Neuronal stem cell (in vitro differentiated cells): Measurements from ENCODE around the gene METTL26.

ENCODE experiments used
- DNase-seq: peaks from one replicate; pipeline ENCODE4 v3.0.0-alpha.2; 2013; ENCODE audit warnings: low spot score
- H2AFZ ChIP-seq: one replicate; pipeline ENCODE4 v1.6.1; 2013; ENCODE audit warnings: mild to moderate bottlenecking, low read length, inconsistent platforms
- H2AK5ac ChIP-seq: 2 replicates; pipeline ENCODE4 v1.6.1; 2013; ENCODE audit warnings: low read depth, mild to moderate bottlenecking, inconsistent platforms, low read length, moderate library complexity, mixed read lengths
- H2BK120ac ChIP-seq: 2 replicates; pipeline ENCODE4 v1.6.1; 2013; ENCODE audit warnings: low read depth, mild to moderate bottlenecking, inconsistent platforms, low read length, moderate library complexity, mixed read lengths
- H2BK12ac ChIP-seq: one replicate; pipeline ENCODE4 v1.6.1; 2013; ENCODE audit warnings: low read length, inconsistent platforms
- H2BK15ac ChIP-seq: 2 replicates; pipeline ENCODE4 v1.6.1; 2013; ENCODE audit warnings: mild to moderate bottlenecking, low read length, inconsistent platforms, mixed read lengths
- H2BK5ac ChIP-seq: one replicate; pipeline ENCODE4 v1.6.1; 2013; ENCODE audit warnings: inconsistent platforms, mild to moderate bottlenecking, low read length, moderate library complexity
- H3K14ac ChIP-seq: one replicate; pipeline ENCODE4 v1.6.1; 2013; ENCODE audit warnings: low read length, inconsistent platforms
- H3K18ac ChIP-seq: 2 replicates; pipeline ENCODE4 v1.6.1; 2013; ENCODE audit warnings: low read length, inconsistent platforms
- H3K23ac ChIP-seq: 2 replicates; pipeline ENCODE4 v1.6.1; 2013; ENCODE audit warnings: low read depth, mild to moderate bottlenecking, mixed read lengths, low read length, inconsistent platforms; ENCODE audit not compliant: poor library complexity
- H3K27ac ChIP-seq: replicated peaks from 3 replicates; pipeline ENCODE4 v1.5.1; 2013; ENCODE audit warnings: low read length, inconsistent platforms
- H3K27me3 ChIP-seq, 3 experiments: 2 replicates each; pipeline ENCODE4 v1.6.1; 2013; ENCODE audit warnings: low read length in 3 of 3, mild to moderate bottlenecking in 2 of 3, inconsistent platforms in 1 of 3, low read depth in 1 of 3, mixed read lengths in 1 of 3, moderate library complexity in 1 of 3; ENCODE audit not compliant: control insufficient read depth in 3 of 3, insufficient read depth in 3 of 3
- H3K36me3 ChIP-seq, 2 donors: replicated peaks in 1 of 2; 2 replicates each; pipeline ENCODE4 v1.6.1; 2013; ENCODE audit warnings: low read length in 2 of 2; ENCODE audit not compliant: control insufficient read depth in 2 of 2, insufficient read depth in 2 of 2
- H3K4ac ChIP-seq: 2 replicates; pipeline ENCODE4 v1.6.1; 2013; ENCODE audit warnings: inconsistent platforms, mild to moderate bottlenecking, low read length, moderate library complexity
- H3K4me1 ChIP-seq, 2 donors: 1 replicate in 1 of 2; 2 replicates in 1 of 2; pipeline ENCODE4 v1.6.1; 2013; ENCODE audit warnings: low read length in 2 of 2, low read depth in 1 of 2; ENCODE audit not compliant: control insufficient read depth in 2 of 2, insufficient read depth in 1 of 2
- H3K4me2 ChIP-seq: one replicate; pipeline ENCODE4 v1.6.1; 2013; ENCODE audit warnings: mild to moderate bottlenecking, low read length, inconsistent platforms; ENCODE audit not compliant: insufficient read depth, poor library complexity, severe bottlenecking
- H3K4me3 ChIP-seq, 2 donors: 2 replicates each; pipeline ENCODE4 v1.5.1; 2013; ENCODE audit warnings: low read length in 2 of 2, mild to moderate bottlenecking in 2 of 2, inconsistent platforms in 1 of 2, moderate library complexity in 1 of 2
- H3K79me1 ChIP-seq: one replicate; pipeline ENCODE4 v1.6.1; 2013; ENCODE audit warnings: low read depth, mild to moderate bottlenecking, inconsistent platforms, low read length, moderate library complexity
- H3K9ac ChIP-seq: one replicate; pipeline ENCODE4 v1.6.1; 2013; ENCODE audit warnings: mild to moderate bottlenecking, low read depth, low read length, inconsistent platforms; ENCODE audit not compliant: poor library complexity
- H3K9me3 ChIP-seq, 2 donors: replicated peaks in 1 of 2; 2 replicates each; pipeline versions ENCODE3 to v1.6.1; 2013; ENCODE audit warnings: low read length in 2 of 2, mild to moderate bottlenecking in 2 of 2, inconsistent platforms in 1 of 2, low read depth in 1 of 2, mixed read lengths in 1 of 2, moderate library complexity in 1 of 2; ENCODE audit not compliant: control insufficient read depth in 2 of 2, insufficient read depth in 1 of 2
- H4K8ac ChIP-seq: one replicate; pipeline ENCODE4 v1.6.1; 2013; ENCODE audit warnings: low read depth, mild to moderate bottlenecking, inconsistent platforms, low read length, moderate library complexity
- H4K91ac ChIP-seq: one replicate; pipeline ENCODE4 v1.6.1; 2013; ENCODE audit warnings: low read length, low read depth, mild to moderate bottlenecking, inconsistent platforms; ENCODE audit not compliant: poor library complexity
- WGBS, 2 donors: extraction: QIAGEN DNeasy Blood & Tissue Kit; methylation state at CpG; one replicate each; pipeline ENCODE4 v1.1.7; 2013; ENCODE audit warnings: missing lambda C conversion rate in 2 of 2, mixed read lengths in 1 of 2; ENCODE audit not compliant: insufficient read length in 2 of 2, insufficient replicate concordance in 1 of 2; ENCODE audit errors: extremely low coverage in 2 of 2; 5-methylcytosine and 5-hydroxymethylcytosine counted together

The METTL26 gene

DNA sequence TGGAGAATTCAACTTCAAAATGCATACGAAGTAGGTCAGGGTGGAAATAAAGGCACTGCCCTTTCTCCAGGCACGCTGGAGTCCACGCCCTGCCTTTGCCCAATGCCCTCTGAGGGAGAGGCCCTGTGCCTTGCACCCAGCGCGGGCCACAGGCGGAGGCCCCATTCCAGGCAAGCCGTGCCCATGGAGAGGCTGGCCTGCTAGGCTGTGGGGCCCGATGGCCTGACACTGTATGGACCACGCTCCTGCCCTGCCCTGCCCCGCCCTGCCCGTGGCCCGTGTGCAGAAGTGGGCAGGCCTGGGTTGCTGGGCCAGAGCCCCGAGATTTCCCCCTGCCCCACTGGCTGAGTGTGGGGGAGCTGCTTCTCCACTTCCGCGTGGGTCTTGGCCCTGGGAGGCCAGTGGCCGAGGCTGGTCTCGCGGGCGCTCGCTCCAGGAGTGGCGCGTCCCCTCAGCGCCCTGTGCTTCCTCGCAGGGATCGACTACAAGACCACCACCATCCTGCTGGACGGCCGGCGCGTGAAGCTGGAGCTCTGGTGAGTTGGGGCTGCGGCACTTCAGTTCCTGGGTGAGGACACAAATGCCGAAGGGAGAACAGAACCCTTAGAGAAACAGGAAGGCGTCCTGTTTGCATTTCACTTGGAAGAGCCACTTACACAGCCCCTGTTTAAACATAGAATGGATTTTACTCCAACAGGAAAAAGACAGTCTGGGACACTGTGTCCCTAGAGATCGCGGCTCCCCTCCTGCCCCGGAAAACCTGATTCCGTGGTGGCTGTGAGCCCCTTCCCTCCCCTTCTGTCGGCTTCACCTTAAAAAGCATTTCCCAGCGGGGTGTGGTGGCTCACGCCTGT lies 19.1 kb downstream of the METTL26 start:
- Histone ChIP-seq H3K23ac (no peak overlapping the region), H3K9ac (no peak overlapping the region), H3K4me3 (no peak overlapping the region), H3K79me1 (peaks cover 16% of the 10 kb centered on the region), H3K4me2 (no peak overlapping the region), H2BK12ac (peak overlapping the region; percentile 41), H2AFZ (no peak overlapping the region), H4K8ac (peak overlapping the region; percentile 43), H3K9me3 (peaks cover 5 to 6% of the 10 kb centered on the region in 2 donors), H3K14ac (no peak overlapping the region), H3K18ac (peak overlapping the region; percentile 48), H2BK5ac (no peak overlapping the region), H3K36me3 (peaks cover 1 to 11% of the 10 kb centered on the region in 2 donors), H3K4ac (no peak overlapping the region), H4K91ac (no peak overlapping the region), H2BK15ac (no peak overlapping the region), H3K27ac (no peak overlapping the region), H2AK5ac (no peak overlapping the region), H2BK120ac (no peak overlapping the region), H3K4me1 (peaks cover 0 to under 1% of the 10 kb centered on the region in 2 donors), H3K27me3 (no peaks in the 10 kb centered on the region)
- DNase-seq = no peak
- no CpG with 5 or more reads among the region's 39 CpGs for WGBS, 2 donors

DNA sequence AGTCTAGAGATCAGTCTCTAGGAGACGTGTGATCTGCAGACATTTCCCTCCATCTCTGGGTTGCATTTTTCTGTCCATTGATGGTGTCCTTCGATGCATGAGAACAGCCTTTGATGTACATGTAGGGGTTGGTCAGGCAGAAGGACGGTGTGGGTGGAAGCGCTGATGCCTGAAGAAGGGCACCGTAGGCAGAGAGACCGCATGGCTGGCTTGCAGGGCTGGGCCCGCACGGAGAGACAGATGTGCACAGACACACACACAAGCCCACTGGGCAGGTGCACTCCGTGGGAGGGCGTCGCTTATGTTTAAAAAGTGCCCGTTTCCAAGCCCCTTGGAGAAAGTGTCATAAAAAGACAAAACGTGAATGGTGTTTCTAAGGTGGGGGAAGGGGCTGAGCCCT lies 21.0 kb downstream of the METTL26 start:
- Histone ChIP-seq H3K4me1 (no peaks in the 10 kb centered on the region), H3K4me3 (no peak overlapping the region)
- no CpG with 5 or more reads among the region's 13 CpGs for WGBS, 2 donors

DNA sequence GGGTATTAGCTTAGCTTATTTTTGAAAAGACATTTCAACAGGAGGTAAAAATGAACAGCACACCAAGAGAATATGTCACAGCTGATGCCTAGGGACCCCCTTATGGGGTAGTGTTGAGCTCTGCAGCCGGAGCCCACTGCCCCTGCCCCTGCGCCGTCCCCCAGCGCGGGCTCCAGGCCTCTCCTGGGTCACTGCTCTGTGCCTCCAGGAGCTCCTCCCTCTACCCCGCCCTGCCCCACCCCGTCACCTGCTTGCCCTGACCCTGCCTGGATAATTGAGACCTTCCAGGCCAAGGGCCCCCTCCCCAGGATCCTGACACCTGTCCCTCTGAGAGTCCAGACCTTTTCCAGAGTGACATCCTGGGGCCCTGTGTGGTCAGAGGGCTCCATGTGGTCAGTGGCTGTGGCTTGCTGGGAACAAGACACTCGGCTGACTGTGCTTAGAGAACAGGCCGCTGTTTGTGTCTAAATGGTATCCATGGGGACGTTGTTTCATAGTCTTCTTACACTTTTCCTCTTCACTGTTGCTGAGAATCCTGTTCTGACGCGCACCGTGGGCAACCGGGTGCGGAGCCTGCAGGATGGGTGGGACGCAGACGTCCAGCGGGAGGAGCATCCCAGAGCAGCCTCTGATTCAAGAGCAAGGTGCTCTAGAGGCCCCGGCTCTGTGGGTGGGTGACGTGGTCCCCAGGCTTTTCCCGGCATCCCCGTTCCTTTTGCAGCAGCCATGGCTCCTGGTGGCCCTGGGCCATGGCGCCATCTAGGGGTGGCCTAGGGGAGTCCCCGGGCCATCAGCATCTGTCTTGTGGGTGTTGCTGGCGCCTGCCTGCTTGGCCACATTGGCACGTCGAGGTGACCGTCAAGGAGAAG lies 25.4 kb downstream of the METTL26 start:
- Histone ChIP-seq H3K9me3 (peaks cover 5 to 11% of the 10 kb centered on the region in 2 donors), H3K27ac (no peak overlapping the region), H3K4ac (no peak overlapping the region), H3K18ac (peak overlapping the region; percentile 80), H2BK5ac (no peak overlapping the region), H3K14ac (no peak overlapping the region), H3K9ac (no peak overlapping the region), H2BK15ac (no peak overlapping the region), H3K4me3 (no peak overlapping the region), H2AK5ac (no peak overlapping the region), H3K36me3 (peaks cover 1 to 11% of the 10 kb centered on the region in 2 donors), H3K79me1 (peaks cover 15% of the 10 kb centered on the region), H3K4me2 (no peak overlapping the region), H2BK120ac (no peak overlapping the region), H2AFZ (no peak overlapping the region), H2BK12ac (no peak overlapping the region), H4K91ac (no peak overlapping the region), H3K23ac (no peak overlapping the region), H4K8ac (no peak overlapping the region), H3K4me1 (no peaks in the 10 kb centered on the region), H3K27me3 (no peaks in the 10 kb centered on the region)
- WGBS, 2 donors = no CpG with 5 or more reads among the region's 28 CpGs
- DNase-seq = no peak

More for the DNA sequence above, 21.0 kb downstream of the METTL26 start:
- Histone ChIP-seq H2BK15ac (no peak overlapping the region), H3K14ac (no peak overlapping the region), H3K23ac (peak overlapping the region; percentile 80), H4K8ac (no peak overlapping the region), H3K36me3 (peaks cover 1 to 11% of the 10 kb centered on the region in 2 donors), H3K27ac (no peak overlapping the region), H2AFZ (no peak overlapping the region), H3K9me3 (peaks cover 5 to 6% of the 10 kb centered on the region in 2 donors), H2BK120ac (no peak overlapping the region), H2BK5ac (no peak overlapping the region), H3K4ac (no peak overlapping the region), H3K9ac (no peak overlapping the region), H3K18ac (peak overlapping the region; percentile 71), H2AK5ac (no peak overlapping the region), H4K91ac (no peak overlapping the region), H3K4me2 (no peak overlapping the region), H3K27me3 (no peaks in the 10 kb centered on the region), H3K79me1 (peaks cover 19% of the 10 kb centered on the region), H2BK12ac (no peak overlapping the region)
- DNase-seq = no peak

DNA sequence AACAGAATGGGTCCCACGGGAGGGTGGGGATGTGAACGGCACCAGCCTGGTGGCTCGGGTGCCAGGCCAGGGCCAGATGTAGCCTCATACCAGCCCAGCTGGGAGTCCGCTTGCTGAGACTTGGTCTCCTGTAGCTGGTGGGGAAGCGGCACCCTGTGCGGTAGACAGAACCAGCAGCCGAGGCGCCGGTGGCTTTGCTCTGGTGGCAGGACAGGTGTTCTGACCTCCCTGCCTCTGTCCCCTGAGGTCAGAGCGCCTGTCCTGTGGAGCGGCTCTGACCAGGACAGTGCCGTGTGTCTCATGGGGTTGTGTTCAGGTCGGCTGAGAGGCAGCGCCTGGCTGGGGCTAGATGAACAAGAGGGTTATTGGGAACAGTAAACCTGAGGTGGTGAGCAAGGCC lies 26.1 kb downstream of the METTL26 start:
- no CpG with 5 or more reads among the region's 14 CpGs for WGBS, 2 donors
- no peak overlapping the region for H3K4ac ChIP-seq
- peaks cover 10 to 19% of the 10 kb centered on the region in 2 donors for H3K9me3 ChIP-seq
- no peak overlapping the region for H3K4me3 ChIP-seq
- H3K4me1 ChIP-seq = no peaks in the 10 kb centered on the region
- no peak overlapping the region for H2BK15ac ChIP-seq
- H3K9ac ChIP-seq = no peak overlapping the region
- H2BK5ac ChIP-seq = no peak overlapping the region
- no peak overlapping the region for H3K4me2 ChIP-seq
- peaks cover 17% of the 10 kb centered on the region for H3K79me1 ChIP-seq
- H4K8ac ChIP-seq = no peak overlapping the region
- no peak overlapping the region for H2BK120ac ChIP-seq
- no peak overlapping the region for H2AFZ ChIP-seq
- no peak overlapping the region for H4K91ac ChIP-seq
- no peak overlapping the region for H3K18ac ChIP-seq
- H2BK12ac ChIP-seq = no peak overlapping the region
- H3K36me3 ChIP-seq = peaks cover 2 to 11% of the 10 kb centered on the region in 2 donors
- H3K14ac ChIP-seq = no peak overlapping the region
- no peaks in the 10 kb centered on the region for H3K27me3 ChIP-seq
- DNase-seq = no peak
- H3K27ac ChIP-seq = no peak overlapping the region
- no peak overlapping the region for H3K23ac ChIP-seq
- H2AK5ac ChIP-seq = no peak overlapping the region
